GM18499 (cell line): ENCODE measurements around the gene SH3GL2.

Experiments used
- ATAC-seq: cut with Tn5 transposase; IDR thresholded peaks from one replicate; pipeline ENCODE4 v1.9.1; 2021; ENCODE audit warnings: moderate number of reproducible peaks; ENCODE audit not compliant: insufficient read depth, unreplicated experiment

SH3GL2 gene

GRCh38 chr9:17799369-17799768 is 220.5 kb downstream of the SH3GL2 start:
- ATAC-seq = no peak

- no peak for ATAC-seq
These were observed 221.6 kb downstream of the SH3GL2 start for GRCh38 chr9:17800418-17800817.

- no peak for ATAC-seq
These were observed 223.5 kb downstream of the SH3GL2 start for GRCh38 chr9:17802249-17802857.

GRCh38 chr9:17807613-17808282 is 228.9 kb downstream of the SH3GL2 start:
- ATAC-seq = no peak

- ATAC-seq = no peak
These were observed 231.5 kb downstream of the SH3GL2 start for GRCh38 chr9:17810317-17810716.

- ATAC-seq = no peak
These were observed 232.1 kb downstream of the SH3GL2 start for GRCh38 chr9:17810728-17811571.

- ATAC-seq = no peak
These were observed 234.9 kb downstream of the SH3GL2 start for GRCh38 chr9:17813798-17814197.

- ATAC-seq = no peak
These were observed 237.7 kb downstream of the SH3GL2 start for GRCh38 chr9:17816431-17817027.

GRCh38 chr9:17824191-17824590 is 245.3 kb downstream of the SH3GL2 start:
- ATAC-seq = no peak

- no peak for ATAC-seq
These were observed 245.9 kb downstream of the SH3GL2 start for GRCh38 chr9:17824616-17825264.

GRCh38 chr9:17825265-17825659 is 246.4 kb downstream of the SH3GL2 start:
- no peak for ATAC-seq

- ATAC-seq = no peak
These were observed 250.2 kb downstream of the SH3GL2 start for GRCh38 chr9:17829064-17829463.

- ATAC-seq = no peak
These were observed 251.0 kb downstream of the SH3GL2 start for GRCh38 chr9:17829812-17830385.

- no peak for ATAC-seq
These were observed 253.9 kb downstream of the SH3GL2 start for GRCh38 chr9:17832812-17833211.

- ATAC-seq = no peak
These were observed 255.0 kb downstream of the SH3GL2 start for GRCh38 chr9:17833846-17834245.

GRCh38 chr9:17837965-17838364 is 259.1 kb downstream of the SH3GL2 start:
- no peak for ATAC-seq

- ATAC-seq = no peak
These were observed 260.9 kb downstream of the SH3GL2 start for GRCh38 chr9:17839776-17840175.

GRCh38 chr9:17843236-17843635 is 264.4 kb downstream of the SH3GL2 start:
- no peak for ATAC-seq
